ENCODE data around the gene KIF3B. TPM values are rescaled to one million over a fixed set of nuclear protein-coding genes. Genes with fewer than 3 reads are reported as not detected.
"Not testable (repeated sequence)": the region's sequence is repeated elsewhere in the genome, so short reads cannot be mapped to it uniquely, and the experiment has no call there.

KIF3B gene
- total RNA-seq, 2 donors from 2014 or later = 20.7 to 30.7 TPM

DNA sequence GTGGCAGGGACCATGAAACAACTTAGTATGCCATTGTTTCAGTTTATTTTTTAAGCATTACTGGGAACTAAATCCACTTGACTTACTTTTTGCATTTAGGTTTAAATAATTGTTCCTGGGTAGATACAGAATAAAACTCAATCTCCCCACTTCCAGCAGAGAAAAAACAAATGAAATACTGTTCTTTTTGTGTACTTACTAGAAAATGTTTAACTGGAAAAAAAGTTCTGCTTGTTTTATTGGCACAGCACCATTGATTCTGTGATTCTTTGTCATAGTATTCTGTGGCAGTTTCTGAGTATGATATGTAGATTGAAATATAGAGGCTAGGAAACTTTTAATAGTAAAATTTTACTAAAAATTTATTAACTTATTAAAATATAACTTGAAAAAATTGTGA is 90.9 kb downstream of the KIF3B start:
- TF ChIP-seq, protein P1, sequence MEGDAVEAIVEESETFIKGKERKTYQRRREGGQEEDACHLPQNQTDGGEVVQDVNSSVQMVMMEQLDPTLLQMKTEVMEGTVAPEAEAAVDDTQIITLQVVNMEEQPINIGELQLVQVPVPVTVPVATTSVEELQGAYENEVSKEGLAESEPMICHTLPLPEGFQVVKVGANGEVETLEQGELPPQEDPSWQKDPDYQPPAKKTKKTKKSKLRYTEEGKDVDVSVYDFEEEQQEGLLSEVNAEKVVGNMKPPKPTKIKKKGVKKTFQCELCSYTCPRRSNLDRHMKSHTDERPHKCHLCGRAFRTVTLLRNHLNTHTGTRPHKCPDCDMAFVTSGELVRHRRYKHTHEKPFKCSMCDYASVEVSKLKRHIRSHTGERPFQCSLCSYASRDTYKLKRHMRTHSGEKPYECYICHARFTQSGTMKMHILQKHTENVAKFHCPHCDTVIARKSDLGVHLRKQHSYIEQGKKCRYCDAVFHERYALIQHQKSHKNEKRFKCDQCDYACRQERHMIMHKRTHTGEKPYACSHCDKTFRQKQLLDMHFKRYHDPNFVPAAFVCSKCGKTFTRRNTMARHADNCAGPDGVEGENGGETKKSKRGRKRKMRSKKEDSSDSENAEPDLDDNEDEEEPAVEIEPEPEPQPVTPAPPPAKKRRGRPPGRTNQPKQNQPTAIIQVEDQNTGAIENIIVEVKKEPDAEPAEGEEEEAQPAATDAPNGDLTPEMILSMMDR (IDR thresholded peaks at IDR 0.05) = no peak
- Histone ChIP-seq H3K27me3 (replicated peaks; ENCODE audit: insufficient read depth) (no peaks in the 10 kb centered on the region), H3K9me3 (no peaks in the 10 kb centered on the region), H3K36me3 (no peaks in the 10 kb centered on the region), H3K4me3 (no peak overlapping the region), H3K4me1 (ENCODE audit: control insufficient read depth in 1 of 2, low read depth in 2 of 2) (peaks cover 13 to 50% of the 10 kb centered on the region in 2 donors), H3K27ac (no peak overlapping the region)
- DNase-seq (ENCODE audit: low spot score) = no peak
- ATAC-seq (ENCODE audit: insufficient number of reproducible peaks, low FRiP score, low read depth) = no peak

DNA sequence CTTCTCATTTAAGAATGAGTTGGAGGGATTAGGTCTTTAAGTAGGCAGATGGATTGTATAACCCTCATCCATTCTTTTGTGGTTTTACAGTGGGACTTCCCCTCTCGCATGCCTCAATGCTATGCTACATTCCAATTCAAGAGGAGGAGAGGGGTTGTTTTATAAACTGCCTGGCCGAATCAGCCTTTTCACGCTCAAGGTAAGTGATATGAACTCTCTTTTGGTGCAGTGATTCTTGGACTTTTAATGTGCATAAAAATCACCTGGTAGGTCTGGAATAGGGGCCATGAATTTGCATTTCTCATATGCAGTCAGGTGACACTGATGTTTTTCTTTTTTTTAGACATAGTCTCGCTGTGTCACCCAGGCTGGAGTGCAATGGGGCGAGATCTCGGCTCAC is 91.5 kb downstream of the KIF3B start:
- Histone ChIP-seq H3K27me3 (replicated peaks; ENCODE audit: insufficient read depth) (no peaks in the 10 kb centered on the region), H3K4me3 (no peak overlapping the region), H3K36me3 (peaks cover under 1% of the 10 kb centered on the region), H3K9me3 (no peaks in the 10 kb centered on the region), H3K27ac (no peak overlapping the region), H3K4me1 (ENCODE audit: control insufficient read depth in 1 of 2, low read depth in 2 of 2) (peaks cover 13 to 44% of the 10 kb centered on the region in 2 donors)
- ATAC-seq (ENCODE audit: insufficient number of reproducible peaks, low FRiP score, low read depth) = no peak
- TF ChIP-seq, protein P1 (IDR thresholded peaks at IDR 0.05) = no peak
- DNase-seq (ENCODE audit: low spot score) = no peak

DNA sequence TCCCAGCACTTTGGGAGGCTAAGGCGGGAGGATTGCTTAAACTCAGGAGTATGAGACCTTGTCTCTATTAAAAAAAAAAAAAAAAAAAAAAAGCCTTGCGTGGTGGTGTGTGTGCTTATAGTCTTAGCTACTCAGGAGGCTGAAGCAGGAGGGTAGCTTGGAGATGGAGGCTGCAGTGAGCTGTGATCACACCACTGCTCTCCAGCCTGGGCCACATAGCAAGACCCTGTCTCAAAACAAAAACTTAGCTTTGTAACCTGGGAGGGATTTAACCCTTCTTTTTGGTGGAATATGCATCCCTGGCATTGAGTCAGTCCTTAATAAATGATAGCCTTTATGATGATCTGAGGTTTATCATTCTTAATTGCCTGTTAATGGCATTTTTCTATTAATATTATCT is 93.4 kb downstream of the KIF3B start:
- DNase-seq (ENCODE audit: low spot score) (no peak), ATAC-seq (ENCODE audit: insufficient number of reproducible peaks, low FRiP score, low read depth) (no peak)
- Histone ChIP-seq H3K4me1 (ENCODE audit: control insufficient read depth in 1 of 2, low read depth in 2 of 2) (peaks cover 13 to 24% of the 10 kb centered on the region in 2 donors), H3K9me3 (no peaks in the 10 kb centered on the region), H3K27ac (no peak overlapping the region), H3K27me3 (replicated peaks; ENCODE audit: insufficient read depth) (no peaks in the 10 kb centered on the region), H3K36me3 (peaks cover 4% of the 10 kb centered on the region), H3K4me3 (no peak overlapping the region)
- TF ChIP-seq, protein P1 (IDR thresholded peaks at IDR 0.05) = no peak

DNA sequence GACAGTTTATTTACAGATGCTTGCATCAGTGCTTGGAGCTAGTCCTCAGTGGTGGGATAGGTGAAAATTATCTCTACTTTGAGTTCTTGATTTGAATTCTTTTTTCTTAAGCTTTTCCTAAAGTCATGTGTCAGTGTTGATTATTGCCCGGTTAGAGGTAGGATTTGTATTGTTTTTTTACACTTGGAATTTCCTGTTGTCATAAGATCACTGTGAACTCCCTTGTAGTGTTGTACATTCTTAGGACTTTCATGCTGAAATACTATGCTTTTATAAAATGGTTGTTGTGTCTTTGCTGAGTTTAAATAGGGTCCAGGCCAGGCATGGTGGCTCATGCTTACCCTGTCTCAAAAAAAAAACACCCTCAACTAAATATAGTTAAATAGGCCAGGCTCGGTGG is 101.0 kb downstream of the KIF3B start:
- Histone ChIP-seq H3K27me3 (replicated peaks; ENCODE audit: insufficient read depth) (no peaks in the 10 kb centered on the region), H3K4me1 (ENCODE audit: control insufficient read depth in 1 of 2, low read depth in 2 of 2) (peaks cover 0 to 7% of the 10 kb centered on the region in 2 donors), H3K27ac (no peak overlapping the region), H3K9me3 (no peaks in the 10 kb centered on the region), H3K4me3 (no peak overlapping the region), H3K36me3 (peaks cover 4% of the 10 kb centered on the region)
- DNase-seq (ENCODE audit: low spot score) (no peak), ATAC-seq (ENCODE audit: insufficient number of reproducible peaks, low FRiP score, low read depth) (no peak)
- TF ChIP-seq, protein P1 (IDR thresholded peaks at IDR 0.05) = no peak

DNA sequence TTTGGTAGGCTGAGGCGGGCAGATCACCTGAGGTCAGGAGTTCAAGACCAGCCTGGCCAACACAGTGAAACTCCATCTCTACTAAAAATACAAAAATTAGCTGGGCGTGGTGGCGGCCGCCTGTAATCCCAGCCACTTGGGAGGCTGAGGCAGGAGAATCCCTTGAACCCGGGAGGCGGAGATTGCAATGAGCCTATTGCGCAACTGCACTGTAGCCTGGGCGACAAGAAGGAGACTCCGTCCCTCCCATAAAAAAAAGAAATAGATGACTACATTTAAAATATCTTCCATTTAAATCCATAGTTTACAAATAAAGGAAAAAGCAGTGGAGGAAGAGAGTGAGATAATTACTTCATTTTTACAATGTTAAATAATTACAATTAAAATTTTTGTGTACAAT is 102.6 kb downstream of the KIF3B start:
- ATAC-seq (ENCODE audit: insufficient number of reproducible peaks, low FRiP score, low read depth); H3K36me3 ChIP-seq; H3K27ac ChIP-seq; H3K9me3 ChIP-seq; H3K27me3 ChIP-seq (replicated peaks; ENCODE audit: insufficient read depth); DNase-seq (ENCODE audit: low spot score); H3K4me3 ChIP-seq: not testable (repeated sequence)
- H3K4me1 ChIP-seq (ENCODE audit: control insufficient read depth in 1 of 2, low read depth in 2 of 2) = peaks cover 3 to 16% of the 10 kb centered on the region in 2 donors

DNA sequence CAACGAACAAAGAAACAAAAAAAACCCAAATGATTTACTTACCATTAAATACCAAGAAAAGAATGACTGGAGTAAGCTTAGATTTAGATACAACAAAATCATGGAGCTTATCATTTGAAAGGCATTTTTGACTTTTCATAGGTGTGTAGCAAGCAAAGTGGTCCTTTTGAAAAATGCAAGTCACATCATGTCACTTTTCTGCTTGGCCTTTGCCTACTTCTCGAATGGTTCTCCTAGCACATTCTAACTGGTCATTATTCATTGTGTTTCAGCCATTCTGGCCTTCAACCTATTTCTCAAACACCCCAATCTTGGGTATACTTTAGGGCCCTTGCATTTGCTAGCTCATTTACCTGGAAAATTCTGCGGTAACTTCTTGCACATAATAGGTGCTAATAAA is 103.3 kb downstream of the KIF3B start:
- TF ChIP-seq, protein P1 (IDR thresholded peaks at IDR 0.05) = no peak
- H3K27ac ChIP-seq = no peak overlapping the region
- no peaks in the 10 kb centered on the region for H3K36me3 ChIP-seq
- no peak for ATAC-seq (ENCODE audit: insufficient number of reproducible peaks, low FRiP score, low read depth)
- no peak overlapping the region for H3K4me3 ChIP-seq
- H3K9me3 ChIP-seq = no peaks in the 10 kb centered on the region
- no peaks in the 10 kb centered on the region for H3K27me3 ChIP-seq (replicated peaks; ENCODE audit: insufficient read depth)
- peaks cover 8 to 21% of the 10 kb centered on the region in 2 donors for H3K4me1 ChIP-seq (ENCODE audit: control insufficient read depth in 1 of 2, low read depth in 2 of 2)
- DNase-seq (ENCODE audit: low spot score) = no peak

Measured in thoracic aorta (tissue), 2 donors.